GM19397 (cell line): ENCODE results near the gene CYCS.

Source experiments
- ATAC-seq: cut with Tn5 transposase; IDR thresholded peaks from one replicate; pipeline ENCODE4 v1.9.1; 2021; ENCODE audit warnings: mild to moderate bottlenecking, moderate library complexity; ENCODE audit not compliant: unreplicated experiment

The CYCS gene

GRCh38 chr7:25073451-25073850 lies 51.6 kb downstream of the CYCS start:
- no peak for ATAC-seq
